ENCODE data around the gene GNLY.
"Not testable (repeated sequence)": the region's sequence is repeated elsewhere in the genome, so short reads cannot be mapped to it uniquely, and the experiment has no call there.

Gene GNLY

GRCh38 chr2:85694052-85695025 lies at the start of gene GNLY:
Gene GNLY, plus strand, starts transcription at chr2:85694358. Its CDS starts 61 bp downstream, at chr2:85694419.
- no peak for DNase-seq

GRCh38 chr2:85644909-85645308 lies 49.2 kb upstream of the GNLY start:
- DNase-seq: no peak

DNA sequence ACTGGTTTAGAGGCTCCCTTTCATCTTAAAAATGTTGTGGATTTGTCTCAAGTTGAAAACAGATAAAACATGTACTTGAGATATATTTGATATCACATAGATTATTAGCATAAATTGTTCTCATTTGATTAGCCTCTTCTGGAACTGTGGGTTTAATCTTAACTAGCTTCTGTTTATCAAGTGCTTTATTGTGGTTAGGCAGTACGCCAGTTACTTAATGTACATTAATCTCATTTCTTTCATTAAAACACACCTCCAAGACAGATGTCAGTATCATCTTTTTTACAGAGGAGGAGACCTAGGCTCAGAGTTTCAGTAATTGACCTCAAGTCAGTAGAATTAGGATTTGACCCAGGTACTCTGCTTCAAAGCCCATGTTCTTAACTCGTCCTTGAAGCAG lies 48.0 kb upstream of the GNLY start:
- no peak for DNase-seq

DNA sequence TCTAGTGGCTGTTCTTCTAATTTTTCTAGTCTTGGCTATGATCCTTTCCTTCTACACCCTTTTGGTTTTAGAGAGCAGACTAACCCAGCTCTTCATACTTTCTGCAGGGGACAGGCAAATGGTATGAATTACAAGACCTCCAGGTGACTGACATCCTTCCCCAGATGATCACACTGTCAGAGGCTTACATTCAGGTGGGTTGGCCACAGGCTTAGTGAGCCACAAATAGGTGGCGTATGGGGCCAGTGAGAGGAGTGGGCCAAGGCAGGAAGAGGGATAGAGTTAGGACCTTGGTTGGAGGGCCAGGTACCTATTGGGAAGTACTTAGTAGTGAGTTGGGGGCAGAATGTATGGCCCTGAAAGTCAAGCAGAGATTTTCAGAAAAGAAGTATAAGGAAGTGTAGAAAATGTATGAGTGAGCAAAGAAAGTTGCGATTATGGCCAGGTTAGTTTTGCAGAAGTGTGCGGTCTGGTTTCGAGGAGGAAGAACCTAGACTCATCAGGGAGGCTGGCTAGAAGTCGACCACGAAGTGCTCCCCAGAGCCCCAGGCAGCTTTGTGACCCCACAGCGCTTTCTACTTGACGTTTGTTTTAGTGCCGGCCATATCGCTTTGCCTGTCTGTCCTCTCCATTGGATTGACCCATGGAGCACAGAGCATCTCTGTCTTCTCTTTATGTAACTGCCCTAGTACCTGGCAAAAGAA lies 46.2 kb upstream of the GNLY start:
- DNase-seq: no peak

DNA sequence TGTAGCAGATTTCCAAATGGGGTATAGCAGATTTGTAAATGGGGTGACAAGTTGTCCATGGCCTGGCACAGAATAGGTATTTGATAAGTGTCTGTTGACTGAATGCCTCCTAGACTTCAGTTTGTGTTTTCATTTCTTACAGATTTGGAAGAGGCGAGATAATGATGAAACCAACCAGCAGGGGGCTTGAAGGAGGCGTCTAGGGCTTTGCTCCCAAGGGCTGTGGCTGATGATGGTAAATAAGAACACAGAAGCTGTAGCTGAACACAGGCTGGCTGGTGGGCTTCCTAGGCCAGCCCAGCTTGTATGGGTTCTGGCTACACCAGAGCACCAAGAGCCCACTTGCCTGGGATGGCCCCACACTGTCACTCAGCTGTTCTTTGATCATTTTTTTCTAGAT lies 45.5 kb upstream of the GNLY start:
- DNase-seq: no peak

GRCh38 chr2:85649201-85650190 lies 44.7 kb upstream of the GNLY start:
- no peak for DNase-seq

DNA sequence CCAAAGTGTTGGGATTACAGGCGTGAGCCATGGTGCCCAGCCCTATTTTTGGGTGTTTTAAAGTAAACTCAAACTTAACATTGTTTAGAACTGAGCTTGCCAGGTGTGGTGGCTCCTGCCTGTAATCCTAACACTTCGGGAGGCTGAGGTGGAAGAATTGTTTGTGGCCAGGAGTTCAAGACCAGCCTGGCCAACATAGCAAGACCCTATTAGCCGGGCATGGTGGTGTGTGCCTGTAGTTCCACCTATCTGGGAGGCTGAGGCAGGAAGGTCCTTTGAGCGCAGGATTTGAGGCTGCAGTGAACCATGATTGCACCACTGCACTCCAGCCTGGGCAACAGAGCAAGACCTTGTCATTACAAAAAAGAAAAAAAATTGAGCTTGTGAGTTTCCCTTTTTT lies 43.7 kb upstream of the GNLY start:
- no peak for DNase-seq

- no peak for DNase-seq
These were observed 43.1 kb upstream of the GNLY start for GRCh38 chr2:85651097-85651496.

DNA sequence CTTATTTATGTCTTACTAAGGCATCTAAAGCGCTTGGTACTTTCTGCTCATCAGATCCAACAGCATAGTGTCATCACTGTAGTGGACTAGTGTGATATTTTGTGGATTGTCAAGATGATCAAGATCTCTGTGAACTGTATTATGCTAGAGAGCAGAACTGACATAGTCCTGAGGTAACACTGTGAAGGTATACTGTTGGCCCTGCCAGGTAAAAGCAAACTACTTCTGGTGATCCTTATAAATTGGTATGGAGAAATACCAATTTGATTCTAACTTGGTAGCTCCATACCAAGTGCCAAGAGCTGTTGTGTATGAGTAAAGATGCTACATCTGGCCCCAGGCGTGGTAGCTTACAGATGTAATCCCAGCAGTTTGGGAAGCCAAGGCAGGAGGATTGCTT lies 42.1 kb upstream of the GNLY start:
- no peak for DNase-seq

DNA sequence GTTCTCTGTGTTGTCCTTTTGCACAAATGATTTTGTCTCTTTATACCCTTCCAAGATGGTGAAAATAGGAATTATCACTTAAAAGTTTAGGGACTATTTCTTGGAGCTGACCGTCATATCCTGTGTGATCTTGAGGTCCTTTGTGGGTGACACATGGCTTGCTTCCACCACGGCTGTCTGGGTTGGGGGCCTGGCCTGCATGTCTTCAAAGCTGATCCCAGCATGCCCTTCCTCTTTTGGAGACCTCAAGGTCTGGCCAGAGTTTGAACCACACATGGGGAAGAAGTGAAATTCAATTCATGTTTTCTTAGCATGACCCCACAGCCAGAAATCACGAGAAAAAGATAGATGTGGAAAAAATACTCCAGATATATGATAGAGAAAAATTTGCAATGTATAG lies 40.2 kb upstream of the GNLY start:
- no peak for DNase-seq

DNA sequence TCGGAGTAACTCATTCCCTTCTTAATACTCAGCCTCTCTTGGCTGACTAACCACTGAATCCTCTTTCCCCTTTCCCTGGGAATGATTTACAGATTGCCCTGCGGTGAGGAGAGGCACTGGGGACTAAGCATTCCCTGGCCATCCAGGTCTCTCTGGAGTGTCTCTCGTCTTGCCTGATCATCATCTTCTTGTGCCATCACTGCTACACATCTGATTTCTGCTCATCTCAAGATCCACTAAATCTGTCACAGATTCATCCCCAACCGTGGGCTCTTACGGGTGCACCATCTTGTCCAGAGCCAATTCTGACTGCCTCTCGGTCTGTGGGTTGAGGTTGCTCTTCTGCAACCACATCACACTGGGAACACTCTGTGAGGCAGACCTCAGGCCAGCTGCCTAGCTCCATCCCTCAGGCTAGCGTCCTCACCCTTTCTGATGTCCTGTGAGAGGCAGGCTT lies 38.2 kb upstream of the GNLY start:
- no peak for DNase-seq

- DNase-seq: no peak
These were observed 37.7 kb upstream of the GNLY start for GRCh38 chr2:85656468-85656867.

- DNase-seq: not testable (repeated sequence)
These were observed 36.8 kb upstream of the GNLY start for GRCh38 chr2:85657399-85657798.

DNA sequence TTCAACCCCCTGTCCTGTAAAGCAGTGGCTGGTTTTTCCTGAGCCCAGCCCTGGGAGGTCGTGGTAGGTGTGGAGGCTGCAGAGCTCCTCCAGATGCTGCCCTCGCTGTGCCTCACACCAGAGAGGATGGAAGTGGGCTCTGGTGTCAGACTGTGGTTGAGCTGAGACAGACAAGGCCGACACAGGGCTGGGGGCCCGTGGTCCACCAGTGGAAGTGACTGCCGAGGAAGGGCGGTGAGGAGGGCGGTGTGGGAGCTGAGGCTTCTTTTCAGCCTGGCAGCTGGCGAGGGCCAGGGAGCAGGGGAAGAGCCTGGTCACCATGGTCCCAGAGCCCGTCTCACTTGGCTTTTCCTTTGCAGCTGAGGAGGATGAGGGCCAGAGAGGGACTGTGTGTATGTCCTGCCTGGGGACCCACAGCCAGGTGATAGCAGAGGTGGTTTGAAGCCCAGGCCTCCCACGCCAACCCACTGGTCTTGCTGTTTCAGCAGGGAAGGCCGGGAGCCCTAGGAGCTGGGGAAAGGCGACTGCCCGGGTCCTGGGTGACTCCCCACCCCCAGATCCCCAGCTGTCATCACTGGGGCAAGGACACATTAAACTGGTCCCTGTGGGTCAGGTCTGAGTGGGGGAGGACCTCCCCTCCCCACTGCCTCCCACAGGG lies 34.7 kb upstream of the GNLY start:
- DNase-seq: no peak

- not testable (repeated sequence) for DNase-seq
These were observed 33.9 kb upstream of the GNLY start for GRCh38 chr2:85660301-85660700.

DNA sequence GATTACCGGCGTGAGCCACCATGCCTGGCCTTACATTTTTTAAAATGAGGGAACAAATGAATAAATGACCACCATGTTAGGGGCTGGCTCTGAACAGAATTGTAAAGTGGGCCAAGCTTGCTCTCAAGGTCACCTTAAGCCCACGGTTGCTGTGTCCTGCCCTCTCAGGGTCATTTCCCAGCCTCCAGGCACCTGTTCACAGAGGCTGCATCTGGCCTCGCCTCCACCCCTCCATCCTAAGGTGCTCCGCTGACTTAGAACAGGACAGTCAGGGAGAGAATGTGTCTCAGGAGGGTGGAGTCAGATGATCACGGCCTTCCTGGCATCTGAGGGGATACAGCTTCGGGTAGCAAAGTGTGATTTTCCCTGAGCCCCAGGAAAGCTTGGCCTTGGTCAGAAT lies 33.4 kb upstream of the GNLY start:
- no peak for DNase-seq

DNA sequence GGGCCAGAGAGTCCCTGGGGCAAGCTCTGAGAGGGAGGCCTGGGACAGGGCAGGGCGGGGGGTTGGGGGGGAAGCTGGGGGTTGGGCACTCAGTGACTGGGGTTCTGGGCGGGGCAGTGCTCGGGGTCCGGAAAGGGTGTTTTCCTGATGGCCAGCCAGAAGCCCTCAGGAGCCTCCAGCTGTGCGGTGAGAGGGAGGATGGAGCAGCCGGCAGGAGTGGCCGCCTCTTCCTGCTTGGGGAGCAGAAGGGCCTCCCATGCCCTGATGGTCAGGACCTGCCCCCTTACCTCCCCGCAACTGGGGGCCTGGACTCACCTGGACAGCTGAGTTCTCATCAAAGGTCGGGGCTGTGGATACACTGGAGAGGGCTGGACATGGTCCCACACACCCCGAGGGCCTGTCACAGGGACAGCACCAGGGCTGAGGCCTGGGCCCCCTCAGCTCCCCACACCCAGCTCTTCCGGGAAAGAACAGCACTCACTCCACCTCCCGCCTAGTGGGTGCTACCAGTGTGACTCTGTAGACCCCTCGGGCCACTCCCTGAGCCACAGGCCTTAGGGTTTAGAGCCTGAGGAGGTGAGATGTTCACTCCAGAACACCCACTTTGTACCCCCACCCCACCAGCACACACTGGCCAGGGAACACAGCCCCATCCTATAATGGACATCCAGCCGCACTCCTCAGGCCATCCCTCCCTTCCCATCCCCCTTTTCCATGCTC lies 32.9 kb upstream of the GNLY start:
- DNase-seq: no peak

GRCh38 chr2:85662899-85663593 lies 31.1 kb upstream of the GNLY start:
- DNase-seq: no peak

DNA sequence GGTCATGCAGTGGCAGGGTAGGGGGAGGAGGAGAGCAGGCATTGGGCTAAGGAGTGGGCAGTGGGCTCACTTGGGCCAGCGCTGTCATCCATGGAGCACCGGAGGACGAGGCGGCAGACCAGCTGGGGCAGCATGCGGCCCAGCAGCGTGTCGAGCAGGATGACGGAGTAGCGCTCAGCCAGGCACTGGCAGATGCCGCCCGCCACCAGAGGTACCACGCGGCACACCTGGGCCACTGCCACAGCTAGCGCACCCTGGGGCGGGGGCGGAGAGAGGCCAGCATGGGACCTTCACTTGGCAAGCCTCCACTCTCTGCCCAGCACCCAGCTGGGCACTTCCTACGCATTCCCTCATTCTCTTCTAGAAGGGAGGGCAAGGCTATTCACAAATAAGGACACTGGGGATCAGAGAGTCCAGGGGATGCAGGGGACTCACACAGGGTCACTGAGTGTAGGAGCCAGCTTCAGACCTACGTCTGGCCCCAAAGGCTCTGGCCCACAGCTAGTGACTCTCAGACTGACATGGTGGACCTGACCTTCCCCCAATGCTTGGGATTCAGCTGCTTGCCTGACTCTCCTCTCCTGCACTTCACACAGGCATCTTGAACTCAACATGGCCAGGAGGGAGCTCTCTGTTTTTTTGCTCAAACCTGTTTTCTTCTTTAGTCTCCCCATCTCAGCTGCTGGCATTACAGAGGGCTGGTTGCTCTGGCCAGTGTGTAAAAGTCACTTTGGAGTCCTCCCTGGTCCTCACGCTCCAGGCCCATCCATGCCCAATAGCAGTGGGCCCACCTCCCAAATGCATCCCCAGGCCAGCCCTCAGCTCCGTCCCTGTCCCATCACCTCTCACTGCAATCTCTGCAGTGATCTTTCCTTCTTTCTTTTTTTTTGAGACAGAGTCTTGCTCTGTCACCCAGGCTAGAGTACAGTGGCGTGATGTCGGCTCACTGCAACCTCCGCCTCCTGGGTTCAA lies 30.3 kb upstream of the GNLY start:
- DNase-seq: no peak
